Measurements from ENCODE around the gene ENKUR.

GRCh38 chr10:25024528-25024927 is 8.6 kb upstream of the ENKUR start:
- TF ChIP-seq CTCF (IDR thresholded peaks at IDR 0.05) (no peak), POLR2A (IDR thresholded peaks at IDR 0.05) (no peak), POLR2AphosphoS5 (IDR thresholded peaks at IDR 0.05) (no peak)

All from stomach (tissue), 4 donors.